K562 (cell line): ENCODE results near the gene SHROOM3. TPM values are rescaled to one million over a fixed set of nuclear protein-coding genes. Genes with fewer than 3 reads are reported as not detected.

ENCODE experiments used
- ATAC-seq: fragments of 200-7000 bp; cut with Tn5 transposase; 3 replicates; pipeline ENCODE4 v1.9.1; 2020; ENCODE audit warnings: moderate library complexity
- BruUV-seq: library from RNA; stranded (reverse); fragments of 400-500 nt; replicated peaks from 2 replicates; lab custom pipeline; 2021; lab: Mats Ljungman, UMichigan
- CTCF ChIA-PET: fragments of 300-600 bp; formaldehyde crosslinking; extraction: SDS; loops from one replicate; lab custom pipeline; 2021; ENCODE audit warnings: low intra/inter-chr PET ratio; lab: Yijun Ruan, JAX
- POLR2A ChIA-PET: fragments of 300-600, 350-650 bp; sonication (Branson Sonifier 250); formaldehyde crosslinking; extraction: SDS; loops from one replicate; lab custom pipeline; 2021; ENCODE audit warnings: antibody characterized with exemption, inconsistent platforms; lab: Yijun Ruan, JAX
- DNase-seq, 4 experiments: peaks; one replicate each; pipeline versions ENCODE4 v3.0.0 to v3.0.0-alpha.2; 2011 to 2018; ENCODE audit warnings: low spot score in 3 of 4, mixed read lengths in 3 of 4; ENCODE audit errors: extremely low read depth in 1 of 4
- FAIRE-seq: peaks from 2 replicates; lab custom pipeline; 2011; peaks lifted over from hg19 to GRCh38; lab: Jason Lieb, UNC
- H2AFZ ChIP-seq: 2 replicates; pipeline ENCODE4 v1.6.0; 2011; ENCODE audit warnings: low read depth, low read length, control low read depth, inconsistent platforms
- H3K27ac ChIP-seq: fragments of 200-600 bp; 3 replicates; pipeline ENCODE4 v1.8.0; 2011; ENCODE audit warnings: low read depth, mild to moderate bottlenecking, control low read depth, inconsistent platforms, low read length, moderate library complexity, mixed read lengths; ENCODE audit errors: extremely low read depth
- H3K27me3 ChIP-seq, 2 experiments: fragments of 300-600 bp in 1 of 2; 2 replicates in 1 of 2; 3 replicates in 1 of 2; pipeline versions ENCODE4 v1.6.0 to v1.8.0; 2011; ENCODE audit warnings: inconsistent platforms in 2 of 2, low read length in 2 of 2, mild to moderate bottlenecking in 1 of 2, mixed read lengths in 1 of 2, moderate library complexity in 1 of 2; ENCODE audit not compliant: control insufficient read depth in 2 of 2, insufficient read depth in 2 of 2
- H3K36me3 ChIP-seq: fragments of 300-600 bp; 3 replicates; pipeline ENCODE4 v1.8.0; 2011; ENCODE audit warnings: mild to moderate bottlenecking, low read length, inconsistent platforms; ENCODE audit not compliant: control insufficient read depth, insufficient read depth
- H3K4me1 ChIP-seq, 2 experiments: fragments of 200-600 bp in 1 of 2; replicated peaks in 1 of 2; 2 replicates in 1 of 2; 3 replicates in 1 of 2; pipeline versions ENCODE4 v1.5.1 to v1.8.0; 2011; ENCODE audit warnings: inconsistent platforms in 2 of 2, low read length in 2 of 2, mild to moderate bottlenecking in 1 of 2, mixed read lengths in 1 of 2, moderate library complexity in 1 of 2; ENCODE audit not compliant: control insufficient read depth in 2 of 2, insufficient read depth in 2 of 2
- H3K4me2 ChIP-seq: 2 replicates; pipeline ENCODE4 v1.6.1; 2011; ENCODE audit warnings: low read length, control low read depth, inconsistent platforms, mixed read lengths; ENCODE audit not compliant: insufficient read depth
- H3K4me3 ChIP-seq: fragments of 200-600 bp; sonication (generic), shearing (Covaris generic); 2 replicates; pipeline ENCODE4 v1.5.1; 2016; ENCODE audit warnings: control low read depth, inconsistent platforms
- H3K79me2 ChIP-seq: fragments of 200-600 bp; 3 replicates; pipeline ENCODE4 v1.8.0; 2011; ENCODE audit warnings: low read length, inconsistent platforms; ENCODE audit not compliant: control insufficient read depth, insufficient read depth
- H3K9ac ChIP-seq, 2 experiments: 2 replicates each; pipeline versions ENCODE4 v1.6.0 to v1.6.1; 2011; ENCODE audit warnings: low read depth in 2 of 2, low read length in 2 of 2, control low read depth in 1 of 2, inconsistent platforms in 1 of 2, mild to moderate bottlenecking in 1 of 2, mixed read lengths in 1 of 2; ENCODE audit not compliant: insufficient read depth in 1 of 2
- H3K9me1 ChIP-seq: one replicate; pipeline ENCODE4 v1.6.0; 2011; ENCODE audit warnings: inconsistent platforms, mild to moderate bottlenecking, low read length, moderate library complexity; ENCODE audit not compliant: control insufficient read depth, insufficient read depth
- H3K9me3 ChIP-seq: replicated peaks from 2 replicates; pipeline ENCODE4 v1.5.1; 2011; ENCODE audit warnings: low read depth, low read length, inconsistent platforms; ENCODE audit not compliant: control insufficient read depth, insufficient read depth
- H4K20me1 ChIP-seq: replicated peaks from 2 replicates; pipeline ENCODE4 v1.6.1; 2011; ENCODE audit warnings: low read length, inconsistent platforms, mixed read lengths; ENCODE audit not compliant: control insufficient read depth, insufficient read depth
- C11orf30 ChIP-seq: fragments of 450-650 bp; IDR thresholded peaks from 2 replicates; pipeline ENCODE4 v1.6.1; 2016; ENCODE audit warnings: low read depth, mild to moderate bottlenecking
- CTCFL ChIP-seq: IDR thresholded peaks from 2 replicates; pipeline ENCODE4 v1.6.1; 2011; ENCODE audit warnings: borderline replicate concordance, low read depth, mild to moderate bottlenecking, moderate library complexity, low read length; ENCODE audit not compliant: insufficient read depth, poor library complexity, severe bottlenecking
- ELK3 ChIP-seq: fragments of 450-650 bp; formaldehyde crosslinking; IDR thresholded peaks from 2 replicates; pipeline ENCODE4 v1.4.0; 2020; ENCODE audit warnings: mild to moderate bottlenecking
- ETV6 ChIP-seq, 3 experiments: fragments of 150-350 bp in 1 of 3; sonication (generic) in 1 of 3; formaldehyde crosslinking in 1 of 3; IDR thresholded peaks; 2 replicates each; pipeline versions ENCODE4 v1.6.1 to v1.8.0; 2014 to 2022; ENCODE audit warnings: borderline replicate concordance in 2 of 3, low read depth in 2 of 3, antibody characterized with exemption in 1 of 3, low read length in 1 of 3, mild to moderate bottlenecking in 1 of 3, missing genetic modification reagents in 1 of 3
- ILK ChIP-seq: fragments of 450-650 bp; IDR thresholded peaks from 2 replicates; pipeline ENCODE4 v1.6.1; 2016; ENCODE audit warnings: missing genetic modification characterization, low read depth, mild to moderate bottlenecking, missing compliant biosample characterization, moderate library complexity, borderline replicate concordance
- MAFG ChIP-seq: fragments of 450-650 bp; conservative IDR thresholded peaks from 2 replicates; pipeline ENCODE4 v1.6.1; 2016; ENCODE audit warnings: missing genetic modification characterization, missing compliant biosample characterization
- TAF15 ChIP-seq: fragments of 200-400 bp; formaldehyde crosslinking; IDR thresholded peaks from 2 replicates; pipeline ENCODE4 v1.6.1; 2017; ENCODE audit warnings: mild to moderate bottlenecking, low read depth, low read length, moderate library complexity
- ZNF184 ChIP-seq: sonication (generic); formaldehyde crosslinking; IDR thresholded peaks from 2 replicates; pipeline ENCODE4 v1.5.0; 2020; ENCODE audit warnings: missing genetic modification reagents
- ZNF263 ChIP-seq: sonication (generic); formaldehyde crosslinking; IDR thresholded peaks from 2 replicates; pipeline ENCODE4 v1.8.0; 2022; ENCODE audit warnings: mild to moderate bottlenecking, missing genetic modification reagents, borderline replicate concordance
- ZNF316 ChIP-seq: fragments of 450-650 bp; IDR thresholded peaks from 2 replicates; pipeline ENCODE4 v1.6.1; 2016
- WGBS: fragments of 100-300 bp; shearing (Covaris generic); methylation state at CpG from one replicate; pipeline ENCODE4 v1.1.6; 2016; ENCODE audit warnings: low coverage, mixed read lengths; ENCODE audit not compliant: insufficient coverage; ENCODE audit errors: missing lambda C conversion rate; 5-methylcytosine and 5-hydroxymethylcytosine counted together
- in situ Hi-C: fragments of 300-500 bp; cut with MboI; formaldehyde crosslinking; loops from 4 replicates; pipeline ENCODE4 v1.15.0; 2018; ENCODE audit warnings: inconsistent platforms, mixed read lengths
- intact Hi-C: fragments of 100-400 bp; cut with micrococcal nuclease; formaldehyde crosslinking; loops from 2 replicates; pipeline ENCODE4 v1.14.2; 2022
- polyA plus RNA-seq, 8 experiments: library from polyadenylated mRNA; depleted of rRNA in 4 of 8; stranded (reverse) in 5 of 8; unstranded in 3 of 8; fragments of >200 nt; fragmentation: Nextera tagmentation in 2 of 8; fragmentation: Illumina TruSeq in 1 of 8; extraction: Ambion mirVana in 2 of 8; extraction: Trizol in 1 of 8; gene quantifications; 2 replicates each; pipeline versions ENCODE4 v1.2.1 to v1.2.3, GENCODE V29; 2011 to 2014; ENCODE audit warnings: inconsistent platforms in 1 of 8, missing spikeins in 1 of 8
- total RNA-seq, 7 experiments: library from RNA; depleted of rRNA in 6 of 7; stranded (reverse); fragments of >200 nt in 6 of 7; fragmentation: Illumina TruSeq in 2 of 7; extraction: Trizol in 2 of 7; gene quantifications; 2 replicates each; pipeline versions ENCODE4 v1.2.1 to v1.2.3, GENCODE V29; 2011 to 2021; ENCODE audit warnings: low replicate concordance in 1 of 7
- TF ChIP-seq, protein P1 (sequence below): conservative IDR thresholded peaks from 2 replicates; pipeline ENCODE4 v1.6.1; 2011; ENCODE audit warnings: low read depth, mild to moderate bottlenecking, low read length; ENCODE audit not compliant: control insufficient read depth
- TF ChIP-seq, protein P2 (sequence below), 2 experiments: IDR thresholded peaks; 2 replicates each; pipeline ENCODE4 v1.6.1; 2011; ENCODE audit warnings: borderline replicate concordance in 1 of 2, control low read depth in 1 of 2, low read depth in 1 of 2, low read length in 1 of 2, mild to moderate bottlenecking in 1 of 2, mixed read lengths in 1 of 2, moderate library complexity in 1 of 2; ENCODE audit not compliant: insufficient read depth in 1 of 2, insufficient read length in 1 of 2, poor library complexity in 1 of 2, severe bottlenecking in 1 of 2; ENCODE audit errors: extremely low read depth in 1 of 2

The SHROOM3 gene
- total and polyA plus RNA-seq, 9 of the 15 experiments (the other 6 are each of a cell fraction or from before 2014, with no cell fraction given), result 0.01 to 0.07 TPM; not detected in 7

- no peak overlapping the region for H3K27ac ChIP-seq
- 0% methylated on average over 1 of the region's 1 CpG for WGBS
- FAIRE-seq, result no peak
- no peak overlapping the region for H2AFZ ChIP-seq
- intact Hi-C loops, result no loop called here
- H3K4me3 ChIP-seq, result no peak overlapping the region
- POLR2A ChIA-PET, result interaction anchor here (0.7 to 1.1 kb wide), 2 partner anchors 12 to 735 kb away, joined by 3 read pairs; no protein-coding TSS in a partner anchor
- no peak for ATAC-seq
- DNase-seq, result no peak
- H3K9ac ChIP-seq, result no peak overlapping the region
- H4K20me1 ChIP-seq, result no peaks in the 10 kb centered on the region
- no peaks in the 10 kb centered on the region for H3K9me3 ChIP-seq
- CTCF ChIA-PET, result no interaction called here
- peaks cover 0 to 14% of the 10 kb centered on the region in 2 experiments; a peak in 1 of 5 replicates for H3K4me1 ChIP-seq
- TF ChIP-seq, protein P1, sequence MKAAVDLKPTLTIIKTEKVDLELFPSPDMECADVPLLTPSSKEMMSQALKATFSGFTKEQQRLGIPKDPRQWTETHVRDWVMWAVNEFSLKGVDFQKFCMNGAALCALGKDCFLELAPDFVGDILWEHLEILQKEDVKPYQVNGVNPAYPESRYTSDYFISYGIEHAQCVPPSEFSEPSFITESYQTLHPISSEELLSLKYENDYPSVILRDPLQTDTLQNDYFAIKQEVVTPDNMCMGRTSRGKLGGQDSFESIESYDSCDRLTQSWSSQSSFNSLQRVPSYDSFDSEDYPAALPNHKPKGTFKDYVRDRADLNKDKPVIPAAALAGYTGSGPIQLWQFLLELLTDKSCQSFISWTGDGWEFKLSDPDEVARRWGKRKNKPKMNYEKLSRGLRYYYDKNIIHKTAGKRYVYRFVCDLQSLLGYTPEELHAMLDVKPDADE, result no peak
- TF ChIP-seq ELK3 (no peak), ZNF263 (CRISPR knock-in tag) (no peak), TAF15 (no peak), ZNF184 (CRISPR knock-in tag) (no peak), ETV6 (IDR thresholded peaks at IDR 0.05; ENCODE audit: borderline replicate concordance in 1 of 2, low read depth in 2 of 2, low read length in 1 of 2) (no peak), ETV6 (CRISPR knock-in tag; IDR thresholded peaks at IDR 0.05; ENCODE audit: borderline replicate concordance) (no peak), ILK (tag) (no peak), C11orf30 (peak; percentile 13; the same call in 1 of the 2 replicates), MAFG (tag) (0 out of 2 replicates have a peak, but pooled peaks have one; percentile 17), CTCFL (no peak), ZNF316 (0 out of 2 replicates have a peak, but pooled peaks have one; percentile 24)
- TF ChIP-seq, protein P2, sequence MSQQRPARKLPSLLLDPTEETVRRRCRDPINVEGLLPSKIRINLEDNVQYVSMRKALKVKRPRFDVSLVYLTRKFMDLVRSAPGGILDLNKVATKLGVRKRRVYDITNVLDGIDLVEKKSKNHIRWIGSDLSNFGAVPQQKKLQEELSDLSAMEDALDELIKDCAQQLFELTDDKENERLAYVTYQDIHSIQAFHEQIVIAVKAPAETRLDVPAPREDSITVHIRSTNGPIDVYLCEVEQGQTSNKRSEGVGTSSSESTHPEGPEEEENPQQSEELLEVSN (IDR thresholded peaks at IDR 0.05; ENCODE audit: borderline replicate concordance in 1 of 2, extremely low read depth in 1 of 2, insufficient read depth in 1 of 2, insufficient read length in 1 of 2, low read depth in 1 of 2, low read length in 1 of 2, poor library complexity in 1 of 2, severe bottlenecking in 1 of 2), result no peak
- no peaks in the 10 kb centered on the region for H3K79me2 ChIP-seq
- no TSS peak for BruUV-seq
- no peaks in the 10 kb centered on the region for H3K9me1 ChIP-seq
- H3K36me3 ChIP-seq, result no peaks in the 10 kb centered on the region
- no peak overlapping the region for H3K4me2 ChIP-seq
- in situ Hi-C loops, result no loop called here
- H3K27me3 ChIP-seq, result peaks cover 25 to 30% of the 10 kb centered on the region in 2 experiments; a peak in 4 of 5 replicates
Measured at GRCh38 chr4:76744241-76744921, 309.4 kb downstream of the SHROOM3 start.
